AG10803 (cell line): ENCODE results near the gene KRTAP5-7.
"Not testable (repeated sequence)": the region's sequence is repeated elsewhere in the genome, so short reads cannot be mapped to it uniquely, and the experiment has no call there.

Experiments used
- DNase-seq: peaks from one replicate; pipeline ENCODE4 v3.0.0; 2010; ENCODE audit warnings: low read depth
- H3K4me3 ChIP-seq: 2 replicates; pipeline ENCODE4 v1.5.1; 2011; ENCODE audit warnings: mild to moderate bottlenecking, low read length, control low read depth
- CTCF ChIP-seq: conservative IDR thresholded peaks from 2 replicates; pipeline ENCODE4 v1.5.1; 2011; ENCODE audit warnings: mild to moderate bottlenecking, low read length, control low read depth, inconsistent platforms

KRTAP5-7 gene

GRCh38 chr11:71525938-71526495 lies 1.1 kb upstream of the KRTAP5-7 start:
- TF ChIP-seq CTCF: no peak
- DNase-seq: no peak
- no peak overlapping the region for H3K4me3 ChIP-seq

- no peak for DNase-seq
- H3K4me3 ChIP-seq: no peak overlapping the region
- no peak for TF ChIP-seq CTCF
Observed at GRCh38 chr11:71527576-71528210, 626 bp downstream of the KRTAP5-7 start.

GRCh38 chr11:71530602-71531001 lies 3.5 kb downstream of the KRTAP5-7 start:
- no peak for DNase-seq
- no peak overlapping the region for H3K4me3 ChIP-seq
- no peak for TF ChIP-seq CTCF

- no peak for TF ChIP-seq CTCF
- no peak for DNase-seq
- H3K4me3 ChIP-seq: no peak overlapping the region
Observed at GRCh38 chr11:71532036-71532610, 5.1 kb downstream of the KRTAP5-7 start.

- not testable (repeated sequence) for H3K4me3 ChIP-seq, DNase-seq
Observed at GRCh38 chr11:71534711-71535608, 7.9 kb downstream of the KRTAP5-7 start.

GRCh38 chr11:71535825-71536224 lies 8.8 kb downstream of the KRTAP5-7 start:
- no peak overlapping the region for H3K4me3 ChIP-seq
- DNase-seq: no peak
- no peak for TF ChIP-seq CTCF

- no peak overlapping the region for H3K4me3 ChIP-seq
- DNase-seq: no peak
- no peak for TF ChIP-seq CTCF
Observed at GRCh38 chr11:71537537-71537936, 10.5 kb downstream of the KRTAP5-7 start.

GRCh38 chr11:71537977-71538665 lies 11.1 kb downstream of the KRTAP5-7 start, which contains the start of gene KRTAP5-8:
TSS of gene KRTAP5-8 (plus strand) at chr11:71538025. CDS start at chr11:71538056, 31 bp downstream.
- not testable (repeated sequence) for H3K4me3 ChIP-seq, DNase-seq
